Stimulated activated CD8-positive, alpha-beta memory T cell treated with anti-CD3 and anti-CD28 coated beads, Interleukin-4, amount 100 ng/mL, for 48 hours (primary cell): Measurements from ENCODE around the gene ZNF319.
A peak's percentile ranks its signal among the peaks of the same experiment; 100 is the strongest.
"Not testable (repeated sequence)": the region's sequence is repeated elsewhere in the genome, so short reads cannot be mapped to it uniquely, and the experiment has no call there.

ENCODE experiments used
- DNase-seq: peaks from one replicate; pipeline ENCODE4 v3.0.0-alpha.2; 2020

Gene ZNF319

DNA sequence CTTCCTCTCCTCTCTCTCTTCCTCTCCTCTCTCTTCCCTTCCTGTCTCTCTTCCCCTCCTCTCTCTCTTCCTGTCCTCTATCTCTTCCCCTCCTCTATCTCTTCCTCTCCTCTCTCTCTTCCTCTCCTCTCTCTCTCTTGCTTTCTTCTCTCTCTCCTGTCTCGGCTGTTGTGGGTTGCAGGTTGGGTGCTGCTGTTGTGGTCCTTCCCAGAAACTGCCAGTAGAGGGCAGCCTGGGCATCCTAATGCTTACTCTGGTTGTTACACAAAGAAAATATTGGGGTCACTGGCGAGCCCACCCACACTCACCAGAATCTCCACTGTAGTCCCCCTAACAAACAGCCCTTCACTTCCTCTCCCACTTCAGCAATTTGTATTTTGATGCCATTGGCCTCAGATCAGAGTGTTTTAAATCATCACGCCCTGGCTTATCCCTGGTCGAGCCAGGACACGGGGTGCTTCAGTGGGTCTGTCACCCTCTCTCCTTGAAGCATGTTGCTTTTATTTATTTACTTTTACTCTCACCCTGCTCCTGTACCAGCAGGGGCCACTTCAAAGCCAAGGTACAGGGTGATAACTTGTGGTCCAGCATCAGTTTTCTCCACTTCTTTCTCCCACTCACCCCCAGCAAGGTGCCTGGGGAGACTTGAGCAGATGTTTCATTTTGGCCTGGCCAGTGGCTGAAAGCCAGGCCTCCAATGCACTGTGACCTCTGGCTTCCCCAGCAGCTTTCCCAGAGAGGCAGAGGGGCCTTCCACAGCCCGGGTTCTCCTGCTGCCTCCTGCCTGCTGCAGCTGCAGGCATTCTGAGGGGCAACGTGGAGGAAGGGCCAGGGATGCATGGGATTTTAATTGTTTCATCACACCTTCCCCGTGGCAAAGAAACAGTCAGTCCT lies 20.4 kb upstream of the ZNF319 start:
- DNase-seq, result peak; percentile 79

DNA sequence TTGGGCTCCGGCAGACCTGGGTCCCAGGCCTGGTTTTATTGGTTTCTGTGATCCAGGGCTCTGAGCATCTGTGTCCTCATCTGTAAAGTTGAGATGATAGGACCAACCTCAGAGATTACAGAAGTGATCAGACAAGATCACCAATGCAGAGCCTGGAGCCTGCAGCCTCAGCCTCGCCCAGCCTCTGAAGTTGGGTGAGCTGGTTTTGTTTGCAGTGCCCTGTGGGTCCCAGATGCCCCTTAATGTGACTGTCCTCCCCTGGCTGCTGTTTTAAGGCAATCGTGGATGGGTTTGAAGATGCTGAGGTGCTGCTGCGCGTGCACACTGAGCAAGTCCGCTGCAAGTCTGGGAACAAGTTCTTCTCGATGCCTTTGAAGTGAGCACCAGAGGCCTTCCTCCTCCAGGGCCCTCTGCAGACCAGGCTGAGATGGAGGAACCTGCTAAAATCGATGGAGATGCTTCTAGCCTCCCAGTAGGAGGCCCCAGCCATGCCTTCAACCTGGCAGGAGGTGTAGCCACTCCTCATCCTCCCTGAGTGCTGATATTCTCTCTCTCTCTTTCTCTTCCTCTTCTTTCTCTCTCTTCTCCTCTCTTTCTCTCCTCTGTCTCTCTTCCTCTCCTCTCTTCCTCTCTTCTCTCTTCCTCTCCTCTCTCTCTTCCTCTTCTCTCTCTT lies 19.5 kb upstream of the ZNF319 start:
- no peak for DNase-seq

DNA sequence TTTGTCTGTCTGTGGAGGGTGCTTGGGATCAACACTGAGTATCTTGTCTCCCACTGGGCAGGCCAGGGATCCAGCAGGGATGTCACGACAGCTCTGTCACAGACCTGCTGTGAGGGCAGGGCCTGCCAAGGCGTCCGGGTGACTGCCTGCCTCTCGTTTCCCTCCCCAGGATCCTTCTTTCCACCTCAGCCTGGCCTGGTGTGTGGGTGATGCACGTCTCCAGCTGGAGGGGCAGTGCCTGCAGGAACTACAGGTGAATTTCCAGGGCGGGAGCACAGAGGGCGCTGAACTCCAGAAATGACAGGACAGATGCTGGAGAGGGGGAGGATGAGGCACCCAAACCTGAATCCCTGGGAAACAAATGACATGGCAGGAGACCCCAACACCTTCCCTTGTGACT lies 18.3 kb upstream of the ZNF319 start:
- no peak for DNase-seq

DNA sequence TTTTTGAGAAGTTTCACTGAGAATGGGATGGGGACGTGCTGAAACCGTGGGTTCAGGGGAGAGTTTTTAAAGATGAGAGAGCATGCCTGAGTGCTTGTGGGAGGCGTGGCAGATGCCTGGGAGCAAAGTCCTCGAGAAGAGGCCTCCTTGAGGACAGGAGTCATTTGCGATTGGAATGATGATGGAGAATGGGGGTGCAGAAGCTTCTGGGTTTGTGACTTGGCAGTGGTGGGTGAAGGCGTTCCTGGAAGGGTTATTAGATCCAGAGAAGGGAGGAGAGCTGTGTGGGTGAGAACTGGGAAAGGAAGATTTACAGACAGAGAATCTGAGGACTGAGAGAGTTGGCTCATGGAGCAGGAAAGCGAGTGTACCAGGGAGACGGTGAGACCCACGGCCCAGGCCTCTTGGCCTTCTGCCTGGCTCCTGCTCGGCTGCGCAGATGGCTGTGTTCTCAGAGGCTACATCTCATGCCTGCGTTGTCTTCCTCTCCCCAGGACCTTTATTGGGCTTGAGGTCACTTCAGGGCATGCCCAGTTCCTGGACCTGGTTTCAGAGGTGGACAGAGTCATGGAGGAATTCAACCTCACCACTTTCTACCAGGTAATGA lies 16.5 kb upstream of the ZNF319 start:
- DNase-seq, result no peak

DNA sequence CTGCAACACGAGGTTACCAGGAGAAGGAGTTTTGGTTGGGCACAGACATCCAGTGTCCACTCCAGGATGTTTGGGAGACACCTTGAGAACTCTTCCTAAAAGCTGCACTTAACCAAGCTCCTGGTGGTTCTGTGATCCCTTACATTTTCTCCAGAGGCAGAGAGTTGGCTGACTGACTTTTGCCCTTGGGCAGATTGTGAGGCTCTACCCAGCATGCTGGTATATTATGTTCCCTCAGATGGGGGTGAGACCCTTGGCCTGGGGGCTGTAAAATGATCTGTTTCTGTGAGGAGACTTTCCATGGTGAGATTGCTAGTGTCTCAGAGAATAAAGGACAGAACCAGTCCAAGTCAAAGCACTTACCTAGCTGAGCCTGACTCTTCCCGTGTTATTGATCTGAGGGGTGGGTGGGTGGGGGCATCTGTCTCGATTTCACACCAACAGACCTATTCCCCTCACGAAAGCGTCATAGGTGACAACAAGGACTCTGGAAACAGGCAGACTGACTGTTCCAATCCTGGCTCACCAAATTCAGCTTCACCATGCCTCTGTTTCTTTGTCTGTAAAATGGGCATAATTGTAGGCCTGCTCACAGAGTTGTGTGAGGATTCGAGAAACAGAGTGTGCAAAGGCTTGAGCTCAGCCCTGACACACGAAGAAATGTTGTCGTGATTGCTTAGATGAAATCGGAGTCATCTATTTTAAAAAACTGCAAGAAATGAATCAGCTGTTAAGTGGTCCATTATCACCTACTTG lies 12.9 kb upstream of the ZNF319 start:
- DNase-seq, result no peak

DNA sequence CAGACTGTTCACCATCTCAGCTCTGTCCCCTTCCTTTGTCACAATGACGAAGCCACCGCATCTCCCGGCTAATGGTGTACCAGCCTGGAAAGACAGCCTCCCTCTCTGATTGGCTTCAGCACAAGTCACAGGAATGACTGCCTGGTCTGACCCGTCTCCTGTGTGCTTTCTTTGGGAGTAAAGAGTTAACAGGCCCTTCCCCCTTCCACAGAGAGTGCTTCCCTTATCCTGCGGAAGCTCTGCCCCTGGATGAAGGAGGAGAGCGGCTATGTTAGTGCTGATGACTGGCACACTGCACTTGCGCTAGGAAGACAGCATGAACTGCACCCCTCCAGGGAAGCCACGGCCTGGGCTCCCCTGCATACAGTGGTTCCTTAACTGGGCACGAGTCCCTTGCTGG lies 12.0 kb upstream of the ZNF319 start:
- DNase-seq, result no peak

DNA sequence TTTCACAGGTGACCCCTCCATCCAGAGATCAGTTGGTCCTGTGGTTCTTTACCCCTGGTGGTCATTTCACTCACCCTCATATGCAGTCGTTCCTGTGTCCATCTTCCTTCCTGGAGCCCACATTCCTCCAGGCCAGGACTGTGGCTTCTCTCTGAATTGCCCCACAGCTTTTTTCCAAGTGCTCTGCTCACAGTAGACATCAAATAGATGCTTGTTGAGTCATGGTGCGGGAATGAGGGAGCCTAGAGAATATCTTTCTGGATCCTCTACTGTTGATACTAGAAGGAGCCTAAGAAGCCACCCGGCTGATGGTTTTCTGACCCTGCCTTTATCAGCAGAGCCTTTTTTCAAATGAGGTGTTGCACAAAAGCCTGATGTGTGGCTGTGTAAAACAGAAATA lies 11.2 kb upstream of the ZNF319 start:
- no peak for DNase-seq

DNA sequence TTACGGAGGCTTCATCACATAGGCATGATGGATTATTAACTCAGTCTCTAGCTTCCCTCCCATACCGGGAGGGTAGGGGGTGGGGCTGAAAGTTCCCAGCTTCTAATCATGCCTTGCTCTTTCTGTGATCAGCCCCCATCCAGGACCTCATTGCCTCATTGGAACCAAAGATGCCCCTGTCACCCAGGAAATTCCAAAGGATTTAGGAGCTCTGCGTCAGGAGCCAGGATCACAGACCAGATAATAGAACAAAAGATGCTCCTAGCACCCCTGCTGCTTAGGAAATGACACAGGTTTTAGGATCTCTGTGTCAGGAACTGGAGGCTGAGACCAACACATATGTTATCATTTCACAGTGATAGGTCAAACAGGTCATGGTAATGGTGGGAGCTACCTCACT lies 10.4 kb upstream of the ZNF319 start:
- no peak for DNase-seq

DNA sequence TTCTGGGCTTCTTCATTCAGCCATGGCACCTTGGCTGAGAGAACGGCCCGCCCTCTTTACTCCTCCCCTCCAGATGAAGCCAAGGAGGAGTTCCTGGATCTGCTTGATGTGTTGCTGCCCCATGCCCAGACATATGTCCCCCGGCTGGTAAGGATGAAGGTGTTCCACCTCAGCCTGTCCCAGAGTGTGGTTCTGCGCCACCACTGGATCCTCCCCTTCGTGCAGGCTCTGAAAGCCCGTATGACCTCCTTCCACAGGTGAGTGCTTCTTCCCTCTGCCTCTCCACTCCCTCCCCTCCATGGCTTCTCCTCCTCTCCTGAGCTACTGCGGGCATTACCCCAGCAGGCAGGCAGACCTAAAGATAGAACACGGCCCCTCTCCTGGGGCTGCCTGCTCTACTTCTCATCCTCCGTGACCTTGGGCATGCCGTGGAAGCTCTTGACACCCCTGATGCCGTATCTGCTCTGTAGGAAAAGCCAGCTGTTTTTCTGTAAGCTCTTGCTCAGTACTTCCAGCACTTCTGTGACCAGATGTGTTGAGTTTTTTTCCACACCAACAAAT lies 9.5 kb upstream of the ZNF319 start:
- no peak for DNase-seq

DNA sequence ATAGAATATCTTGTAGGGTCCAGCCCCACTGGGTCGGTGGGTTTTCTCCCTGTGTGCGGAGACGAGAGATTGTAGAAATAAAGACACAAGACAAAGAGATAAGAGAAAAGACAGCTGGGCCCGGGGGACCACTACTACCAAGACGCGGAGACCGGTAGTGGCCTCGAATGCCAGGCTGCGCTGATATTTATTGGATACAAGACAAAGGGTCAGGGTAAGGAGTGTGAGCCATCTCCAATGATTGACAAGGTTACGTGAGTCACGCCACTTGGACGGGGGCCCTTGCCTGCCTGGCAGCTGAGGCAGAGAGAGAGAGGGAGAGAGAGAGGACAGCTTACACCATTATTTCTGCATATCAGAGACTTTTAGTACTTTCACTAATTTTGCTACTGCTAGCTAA lies 4.3 kb upstream of the ZNF319 start:
- not testable (repeated sequence) for DNase-seq

DNA sequence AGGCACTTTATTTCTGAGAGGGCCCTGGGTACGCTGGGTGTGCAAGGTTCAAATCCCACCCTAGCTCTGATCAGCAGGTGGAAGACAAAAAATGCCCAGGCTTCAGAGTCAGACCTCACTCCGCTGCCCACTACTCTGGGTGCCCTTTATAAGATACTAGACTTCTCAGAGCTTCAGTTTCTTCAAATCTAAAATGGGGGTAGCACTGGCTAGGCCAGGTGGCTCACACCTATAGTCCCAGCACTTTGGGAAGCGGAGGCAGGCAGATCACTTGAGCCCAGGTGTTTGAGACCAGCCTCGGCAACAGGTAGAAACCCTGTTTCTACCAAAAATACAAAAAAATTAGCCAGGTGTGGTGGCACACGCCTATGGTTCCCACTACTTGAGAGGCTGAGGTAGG lies 2.5 kb upstream of the ZNF319 start:
- no peak for DNase-seq

DNA sequence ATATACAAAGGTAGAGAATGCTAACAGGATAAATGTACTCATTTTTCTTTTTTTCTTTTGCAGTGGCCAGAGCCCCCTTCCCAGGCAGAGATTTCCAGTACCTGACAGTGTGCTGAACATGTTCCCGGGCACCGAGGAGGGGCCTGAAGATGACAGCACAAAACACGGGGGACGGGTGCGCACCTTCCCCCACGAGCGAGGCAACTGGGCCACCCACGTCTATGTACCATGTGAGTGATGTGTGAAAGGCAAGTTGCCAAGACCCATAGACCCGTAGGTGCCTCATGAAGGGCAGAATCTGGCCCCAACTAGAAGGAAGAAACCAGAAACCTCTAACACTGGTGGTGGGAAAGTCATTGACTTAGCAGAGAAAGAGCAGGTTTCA lies 1.9 kb upstream of the ZNF319 start:
- no peak for DNase-seq

DNA sequence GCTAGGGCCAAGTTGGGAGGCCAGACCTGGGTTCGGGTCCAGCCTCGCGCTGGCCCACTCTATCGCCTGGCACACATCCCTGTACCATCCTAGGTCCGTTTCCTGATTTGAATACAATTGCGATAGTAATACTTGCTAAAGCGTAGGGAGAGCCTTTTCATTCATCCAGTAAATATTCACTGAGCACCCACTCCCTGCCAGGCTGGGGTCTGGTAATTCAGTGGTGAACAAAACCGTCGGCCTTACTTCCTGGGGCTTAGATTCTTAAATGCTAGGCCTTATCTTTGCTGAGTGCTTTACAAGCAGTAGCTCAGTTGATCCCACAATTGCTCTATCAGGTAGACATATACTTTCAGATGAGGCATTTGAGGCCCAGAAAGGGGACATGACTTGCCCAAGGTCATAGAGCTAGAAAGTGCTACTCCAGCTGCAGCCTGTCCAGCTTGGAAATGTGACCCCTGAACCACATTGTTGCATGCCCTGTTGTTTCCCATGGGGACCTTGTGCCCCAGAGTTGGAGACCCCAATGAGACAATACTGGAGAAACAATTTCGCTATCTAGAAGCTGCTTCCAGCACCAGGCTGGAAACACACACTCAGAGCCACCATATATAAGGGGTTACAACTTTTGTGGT lies 1.4 kb upstream of the ZNF319 start:
- DNase-seq, result no peak

DNA sequence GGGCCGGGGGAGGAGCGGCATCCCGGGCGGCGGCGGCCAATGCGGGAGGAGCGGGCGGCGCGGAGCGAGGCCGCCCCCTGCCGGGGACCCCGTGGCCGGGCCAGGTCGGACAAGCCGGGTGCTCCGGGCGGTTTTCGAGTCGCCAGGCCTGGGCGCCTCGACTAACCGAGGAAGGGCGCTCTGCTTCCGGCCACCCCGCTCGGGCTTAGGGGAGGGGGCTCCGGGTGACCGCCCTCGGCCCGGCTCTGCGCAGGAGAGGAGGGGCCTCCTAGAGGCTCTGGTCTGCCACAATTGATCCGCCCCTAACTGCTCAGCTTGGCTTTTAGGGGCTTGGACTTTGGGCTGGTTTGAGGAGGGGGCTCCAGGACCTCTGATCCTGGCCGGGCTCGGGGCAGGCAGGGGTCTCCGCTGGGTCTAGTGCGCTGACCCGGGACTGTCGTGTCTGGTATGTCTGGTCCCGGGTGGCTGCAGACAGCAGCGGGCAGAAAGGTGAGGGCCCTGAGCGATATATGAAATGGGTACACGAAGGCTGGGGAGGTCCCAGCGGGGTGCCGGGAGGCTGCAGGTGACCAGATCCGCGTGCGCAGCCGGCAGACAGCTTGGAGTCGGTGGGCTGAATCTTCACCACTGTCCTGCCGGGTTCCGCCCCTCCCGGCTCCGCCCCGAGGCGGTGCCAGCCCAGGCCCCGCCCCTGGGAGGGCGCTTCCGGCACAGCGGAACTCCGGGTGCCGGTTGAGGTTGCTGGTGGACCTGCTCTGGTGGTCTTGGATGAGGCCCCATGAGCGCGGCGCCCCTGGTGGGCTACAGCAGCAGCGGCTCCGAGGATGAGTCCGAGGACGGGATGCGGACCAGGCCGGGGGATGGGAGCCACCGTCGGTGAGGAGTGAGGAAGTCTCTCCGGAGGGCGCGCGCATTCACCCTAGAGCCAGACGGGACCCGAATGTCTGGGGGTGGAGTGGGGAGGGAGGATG lies 519 bp upstream of the ZNF319 start, which contains the start of gene USB1:
Gene USB1 (plus strand): TSS at position 702 of the 971 bp plus-strand sequence. CDS start 77 bp downstream, at position 779.
- DNase-seq, result peak; percentile 87

DNA sequence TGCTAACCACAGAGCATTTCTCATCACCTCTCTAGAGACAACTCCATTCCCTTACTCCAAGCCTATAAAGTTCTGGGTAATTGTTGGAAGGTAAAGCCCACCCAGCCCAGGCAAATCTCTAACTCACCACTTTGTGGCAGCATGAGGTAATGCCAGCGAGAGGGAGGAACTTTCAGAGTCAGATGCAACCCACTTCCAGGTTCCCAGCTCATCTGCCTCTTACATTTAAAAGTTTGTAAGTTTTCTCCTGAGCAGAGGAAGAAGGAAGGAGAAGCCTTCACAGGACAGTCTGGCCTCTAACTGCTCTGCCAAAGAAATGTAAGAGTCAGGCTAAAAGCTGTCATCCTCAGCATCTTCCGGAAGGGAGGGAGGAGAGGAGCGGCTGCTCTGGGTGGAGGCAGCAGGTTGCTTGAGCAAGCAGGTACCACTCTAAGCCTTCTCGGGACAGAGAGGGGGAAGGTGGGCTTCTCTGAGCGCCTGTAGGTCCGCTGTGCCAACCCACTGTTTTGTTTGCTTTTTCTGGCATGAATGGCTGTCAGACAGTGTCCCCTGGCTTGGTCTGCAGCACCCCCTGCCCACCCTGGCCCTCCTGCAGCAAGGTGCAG lies 1.0 kb downstream of the ZNF319 start:
- peak; percentile 51 for DNase-seq

DNA sequence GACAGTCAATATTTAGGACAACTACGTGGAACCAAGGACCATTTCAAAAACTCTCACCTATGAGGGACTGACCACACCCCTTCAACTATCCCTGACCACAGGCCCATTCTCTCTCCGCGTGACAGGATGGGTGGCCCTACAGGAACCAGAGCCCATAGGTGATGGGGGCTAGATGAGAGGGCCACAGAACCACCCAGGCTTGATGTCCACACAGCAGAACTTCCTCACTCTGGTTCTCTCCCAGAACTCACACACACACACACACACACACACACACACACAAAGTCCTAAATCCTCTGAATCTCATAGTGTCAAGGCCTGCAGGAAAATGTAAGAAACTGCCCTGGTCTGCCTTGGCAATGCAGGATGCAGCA lies 1.5 kb downstream of the ZNF319 start:
- no peak for DNase-seq

DNA sequence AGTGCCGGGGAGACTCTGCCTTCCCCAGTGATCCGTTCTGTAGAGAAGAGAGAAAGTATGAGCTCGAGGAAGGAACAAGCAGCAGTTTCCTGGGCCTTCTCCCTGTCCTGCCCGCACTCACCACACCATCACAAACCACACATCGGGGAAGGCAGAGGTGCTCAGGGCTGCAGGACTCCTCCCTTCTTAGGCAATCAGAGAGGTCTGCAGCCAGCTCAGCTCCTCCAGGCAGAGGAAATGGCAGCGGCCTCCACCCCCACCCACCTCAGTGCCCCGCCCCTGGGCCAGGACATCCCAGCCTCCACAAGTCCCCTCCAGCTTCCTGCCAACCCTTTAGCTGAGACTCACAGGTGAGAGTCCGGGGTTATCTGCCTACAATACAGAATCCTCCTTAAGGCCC lies 2.0 kb downstream of the ZNF319 start:
- DNase-seq, result peak; percentile 76

DNA sequence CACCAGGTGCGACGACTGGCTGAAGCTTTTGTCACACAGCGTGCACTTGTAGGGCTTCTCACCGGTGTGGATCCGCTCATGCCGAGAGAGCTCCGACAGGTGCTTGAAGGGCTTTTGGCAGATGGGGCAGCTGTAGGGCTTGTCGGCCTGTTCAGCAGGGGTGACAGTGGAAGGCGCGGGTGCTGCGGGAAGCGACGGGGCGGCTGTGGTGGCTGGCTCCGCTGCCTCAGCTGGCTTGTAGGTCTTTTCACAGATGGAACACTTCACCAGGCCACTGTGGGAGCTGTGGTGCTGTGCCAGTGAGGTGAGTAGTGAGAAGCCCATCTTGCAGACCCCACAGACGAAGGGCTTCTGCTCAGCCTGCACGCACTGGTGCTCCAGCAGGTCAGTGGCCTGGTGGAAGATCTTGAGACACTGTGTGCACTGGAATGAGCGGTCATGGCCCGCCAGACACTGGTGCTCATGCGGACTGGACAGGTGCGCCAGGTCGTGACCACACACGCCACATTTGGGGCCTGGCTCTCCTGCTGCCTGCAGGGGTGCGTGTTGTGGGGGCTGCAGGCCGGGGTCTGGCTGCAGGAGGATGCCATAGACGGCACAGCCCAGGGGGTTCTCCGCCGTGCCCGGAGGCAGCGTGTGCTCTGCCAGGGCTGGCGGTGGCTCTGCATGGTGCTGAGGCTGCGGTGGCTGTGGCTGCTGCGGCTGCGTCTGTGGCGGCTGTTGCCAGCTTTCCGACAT lies 2.8 kb downstream of the ZNF319 start:
- no peak for DNase-seq

DNA sequence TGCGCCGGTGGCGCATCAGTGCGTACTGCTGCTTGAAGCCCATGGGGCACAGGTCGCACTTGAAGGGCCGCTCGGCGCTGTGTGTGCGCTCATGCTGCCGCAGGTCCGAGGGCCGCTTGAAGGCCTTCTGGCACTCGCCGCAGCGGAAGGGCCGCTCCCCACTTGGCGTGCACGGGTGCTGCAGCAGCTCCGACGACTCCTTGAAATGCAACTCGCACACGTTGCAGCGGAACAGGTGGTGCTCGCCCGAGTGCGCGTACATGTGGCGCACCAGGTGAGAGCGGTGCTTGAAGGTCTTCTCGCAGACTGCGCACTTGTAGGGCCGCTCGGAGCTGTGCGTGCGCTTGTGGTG lies 3.3 kb downstream of the ZNF319 start:
- no peak for DNase-seq
